Keratinocyte (primary cell): ENCODE data around the gene TUBGCP6. TPM values are rescaled to one million over a fixed set of nuclear protein-coding genes. Genes with fewer than 3 reads are reported as not detected.

Source experiments
- DNase-seq: peaks from one replicate; pipeline ENCODE4 v3.0.0-alpha.2; 2011; ENCODE audit warnings: low read depth, missing footprints, low spot score
- FAIRE-seq: peaks from 2 replicates; lab custom pipeline; 2011; peaks lifted over from hg19 to GRCh38; lab: Jason Lieb, UNC
- H2AFZ ChIP-seq: 2 replicates; pipeline ENCODE4 v1.6.0; 2012; ENCODE audit warnings: low read length, control low read depth, inconsistent platforms; ENCODE audit not compliant: control insufficient read depth
- H3K27ac ChIP-seq: 2 replicates; pipeline ENCODE4 v1.5.1; 2011; ENCODE audit warnings: low read length; ENCODE audit not compliant: control insufficient read depth, insufficient read depth
- H3K27me3 ChIP-seq: 3 replicates; pipeline ENCODE4 v1.6.0; 2011; ENCODE audit warnings: low read length; ENCODE audit not compliant: control insufficient read depth, insufficient read depth; ENCODE audit errors: extremely low read depth
- H3K36me3 ChIP-seq, 2 experiments: 2 replicates in 1 of 2; 3 replicates in 1 of 2; pipeline ENCODE4 v1.5.1; 2011; ENCODE audit warnings: low read length in 2 of 2, mild to moderate bottlenecking in 1 of 2; ENCODE audit not compliant: control insufficient read depth in 2 of 2, insufficient read depth in 2 of 2; ENCODE audit errors: extremely low read depth in 1 of 2
- H3K4me1 ChIP-seq: 3 replicates; pipeline ENCODE4 v1.5.1; 2011; ENCODE audit warnings: low read length; ENCODE audit not compliant: control insufficient read depth, insufficient read depth; ENCODE audit errors: extremely low read depth
- H3K4me2 ChIP-seq: 3 replicates; pipeline ENCODE4 v1.6.0; 2011; ENCODE audit warnings: low read depth, low read length; ENCODE audit not compliant: control insufficient read depth, insufficient read depth; ENCODE audit errors: extremely low read depth
- H3K4me3 ChIP-seq, 3 experiments: fragments of 200-600 bp in 1 of 3; sonication (generic) in 1 of 3; 2 replicates in 2 of 3; 3 replicates in 1 of 3; pipeline ENCODE4 v1.5.1; 2011 to 2016; ENCODE audit warnings: low read length in 3 of 3, mild to moderate bottlenecking in 3 of 3, control low read depth in 2 of 3, inconsistent platforms in 1 of 3, low read depth in 1 of 3, mixed read lengths in 1 of 3, mixed run types in 1 of 3, moderate library complexity in 1 of 3; ENCODE audit not compliant: control insufficient read depth in 2 of 3, insufficient read depth in 2 of 3; ENCODE audit errors: extremely low read depth in 1 of 3
- H3K79me2 ChIP-seq: 2 replicates; pipeline ENCODE4 v1.6.0; 2012; ENCODE audit warnings: low read length; ENCODE audit not compliant: control insufficient read depth, insufficient read depth
- H3K9ac ChIP-seq: 3 replicates; pipeline ENCODE4 v1.6.0; 2011; ENCODE audit warnings: low read length; ENCODE audit not compliant: control insufficient read depth, insufficient read depth; ENCODE audit errors: extremely low read depth
- H3K9me1 ChIP-seq: 3 replicates; pipeline ENCODE4 v1.6.0; 2011; ENCODE audit warnings: low read length; ENCODE audit not compliant: control insufficient read depth, insufficient read depth; ENCODE audit errors: extremely low read depth
- H3K9me3 ChIP-seq: 2 replicates; pipeline ENCODE4 v1.5.1; 2012; ENCODE audit warnings: low read depth, low read length; ENCODE audit not compliant: control insufficient read depth
- H4K20me1 ChIP-seq: 3 replicates; pipeline ENCODE4 v1.6.0; 2011; ENCODE audit warnings: low read length; ENCODE audit not compliant: control insufficient read depth, insufficient read depth; ENCODE audit errors: extremely low read depth
- CTCF ChIP-seq, 3 experiments: IDR thresholded peaks in 1 of 3; conservative IDR thresholded peaks in 1 of 3; optimal IDR thresholded peaks in 1 of 3; 2 replicates in 2 of 3; 3 replicates in 1 of 3; pipeline versions ENCODE3 to v1.5.1; 2011; ENCODE audit warnings: low read length in 3 of 3, mild to moderate bottlenecking in 3 of 3, moderate library complexity in 2 of 3, control low read depth in 1 of 3, inconsistent platforms in 1 of 3; ENCODE audit not compliant: insufficient read depth in 2 of 3; ENCODE audit errors: extremely low read depth in 1 of 3
- EZH2 ChIP-seq: IDR thresholded peaks from one replicate; pipeline ENCODE4 v1.6.1; 2012; ENCODE audit warnings: inconsistent platforms, mild to moderate bottlenecking, low read length, moderate library complexity
- dilution Hi-C: fragments of 300-500 bp; cut with MboI; formaldehyde crosslinking; loops from one replicate; pipeline ENCODE4 v1.7.0; 2020; ENCODE audit warnings: low sequenced_read_pairs; ENCODE audit not compliant: extremely low pct_ligation_motif_present
- polyA plus RNA-seq, 5 experiments: library from polyadenylated mRNA; depleted of rRNA in 3 of 5; stranded (reverse) in 3 of 5; stranded (forward) in 1 of 5; unstranded in 1 of 5; fragments of >200 nt; gene quantifications; 1 replicate in 1 of 5; 2 replicates in 3 of 5; 3 replicates in 1 of 5; pipeline versions ENCODE4 v1.2.1 to v1.2.3, GENCODE V29; 2011 to 2012; ENCODE audit warnings: missing spikeins in 2 of 5, low read depth in 1 of 5, low replicate concordance in 1 of 5

The TUBGCP6 gene
- polyA plus RNA-seq, 1 donor (not counting 4 experiments of a cell fraction or from before 2014, with no cell fraction given) = 10.1 TPM

- FAIRE-seq (no peak), DNase-seq (no peak)
- no peaks in the 10 kb centered on the region for H3K27me3 ChIP-seq
- dilution Hi-C loops = no loop called here
- no peak for TF ChIP-seq EZH2
- TF ChIP-seq CTCF (optimal IDR thresholded peaks at IDR 0.05 in 1 of 3, IDR thresholded peaks at IDR 0.05 in 1 of 3, conservative IDR thresholded peaks at IDR 0.05 in 1 of 3; ENCODE audit: extremely low read depth in 1 of 3, insufficient read depth in 2 of 3, low read length in 3 of 3) = no peak
- H3K4me1 ChIP-seq = no peaks in the 10 kb centered on the region
- H3K9ac ChIP-seq = no peak overlapping the region
- H3K27ac ChIP-seq = no peak overlapping the region
- no peak overlapping the region for H3K4me2 ChIP-seq
- no peaks in the 10 kb centered on the region for H3K9me3 ChIP-seq
- no peak overlapping the region for H2AFZ ChIP-seq
- no peaks in the 10 kb centered on the region for H3K9me1 ChIP-seq
- H3K79me2 ChIP-seq = no peaks in the 10 kb centered on the region
- no peaks in the 10 kb centered on the region for H4K20me1 ChIP-seq
- H3K4me3 ChIP-seq = no peak overlapping the region
- no peaks in the 10 kb centered on the region for H3K36me3 ChIP-seq
Observed at GRCh38 chr22:50175921-50176849, 68.6 kb downstream of the TUBGCP6 start.

- Histone ChIP-seq H3K4me3 (no peak overlapping the region), H4K20me1 (no peaks in the 10 kb centered on the region), H3K4me1 (no peaks in the 10 kb centered on the region), H3K27me3 (peaks cover 5% of the 10 kb centered on the region), H3K9ac (no peak overlapping the region), H2AFZ (no peak overlapping the region), H3K4me2 (no peak overlapping the region), H3K9me1 (no peaks in the 10 kb centered on the region), H3K27ac (no peak overlapping the region), H3K9me3 (no peaks in the 10 kb centered on the region), H3K36me3 (no peaks in the 10 kb centered on the region), H3K79me2 (no peaks in the 10 kb centered on the region)
- TF ChIP-seq EZH2 (no peak), CTCF (optimal IDR thresholded peaks at IDR 0.05 in 1 of 3, IDR thresholded peaks at IDR 0.05 in 1 of 3, conservative IDR thresholded peaks at IDR 0.05 in 1 of 3; ENCODE audit: extremely low read depth in 1 of 3, insufficient read depth in 2 of 3, low read length in 3 of 3) (no peak)
- FAIRE-seq = no peak
- dilution Hi-C loops = no loop called here
- no peak for DNase-seq
Observed at GRCh38 chr22:50175191-50175461, 69.7 kb downstream of the TUBGCP6 start.
